Measurements from ENCODE around the gene OLFML3. TPM values are rescaled to one million over a fixed set of nuclear protein-coding genes. Genes with fewer than 3 reads are reported as not detected.

OLFML3 gene
- total and polyA plus RNA-seq, 2 donors (not counting 1 experiment from before 2014, with no cell fraction given) = 0.32 TPM; not detected in 1

GRCh38 chr1:114023377-114023776, 44.1 kb downstream of the OLFML3 start:
- peaks cover 9% of the 10 kb centered on the region for H3K27me3 Mint-ChIP-seq
- H3K9me3 ChIP-seq (ENCODE audit: control extremely low read depth in 1 of 3, control insufficient read depth in 2 of 3, insufficient read depth in 1 of 3, low read length in 2 of 3) = peaks cover 0 to 7% (median 0%) of the 10 kb centered on the region in 3 donors
- no peak overlapping the region for H3K9ac ChIP-seq (ENCODE audit: low read length)
- ATAC-seq (ENCODE audit: low read depth) (no peak), DNase-seq (no peak)
- H3K4me1 Mint-ChIP-seq = no peaks in the 10 kb centered on the region
- no peak overlapping the region for H3K27ac ChIP-seq (ENCODE audit: low read length in 2 of 2)
- intact Hi-C loops (cut with micrococcal nuclease) = no loop called here
- H3K4me3 Mint-ChIP-seq = no peak overlapping the region
- H3K4me1 ChIP-seq (ENCODE audit: control insufficient read depth in 2 of 2, insufficient read depth in 2 of 2, low read length in 2 of 2) = no peaks in the 10 kb centered on the region
- no peaks in the 10 kb centered on the region for H3K27me3 ChIP-seq (replicated peaks in 1 of 4; ENCODE audit: control extremely low read depth in 1 of 4, control insufficient read depth in 3 of 4, insufficient read depth in 4 of 4, low read length in 3 of 4)
- H3K4me2 ChIP-seq (replicated peaks; ENCODE audit: low read depth, low read length, poor library complexity, severe bottlenecking) = no peak overlapping the region
- no peaks in the 10 kb centered on the region for H3K79me2 ChIP-seq (ENCODE audit: control insufficient read depth, insufficient read depth, low read length)
- H2AFZ ChIP-seq (ENCODE audit: insufficient read depth, low read depth, low read length, poor library complexity, severe bottlenecking) = no peak overlapping the region
- no peak overlapping the region for H3K4me3 ChIP-seq (ENCODE audit: control extremely low read depth in 1 of 5, extremely low read depth in 1 of 5, insufficient read depth in 1 of 5, low read depth in 2 of 5, low read length in 4 of 5)
- ChIA-PET POLR2A (no interaction called here), CTCF (no interaction called here)
- no peaks in the 10 kb centered on the region for H3K36me3 ChIP-seq (replicated peaks in 1 of 2; ENCODE audit: control extremely low read depth in 1 of 2, control insufficient read depth in 1 of 2, extremely low read depth in 1 of 2, insufficient read depth in 2 of 2, low read length in 1 of 2)
- TF ChIP-seq EZH2 (IDR thresholded peaks at IDR 0.05; ENCODE audit: borderline replicate concordance, insufficient read depth, low read depth, low read length, poor library complexity, severe bottlenecking) (no peak), CTCF (IDR thresholded peaks at IDR 0.05) (no peak)
- H4K20me1 ChIP-seq (ENCODE audit: control insufficient read depth, insufficient read depth, low read length, poor library complexity, severe bottlenecking) = no peaks in the 10 kb centered on the region
- whole genome bisulfite sequencing (ENCODE audit: insufficient coverage) = 94% methylated on average over 3 of the region's 6 CpGs
- no peak overlapping the region for H3K27ac Mint-ChIP-seq
- H3K9me3 Mint-ChIP-seq (ENCODE audit: insufficient read depth) = no peaks in the 10 kb centered on the region

- Mint-ChIP-seq H3K4me3 (no peak overlapping the region), H3K9me3 (ENCODE audit: insufficient read depth) (no peaks in the 10 kb centered on the region), H3K27me3 (peaks cover 9% of the 10 kb centered on the region), H3K4me1 (no peaks in the 10 kb centered on the region), H3K27ac (no peak overlapping the region)
- WGBS (ENCODE audit: insufficient coverage) = 100% methylated on average over 2 of the region's 6 CpGs
- DNase-seq = no peak
- TF ChIP-seq CTCF (IDR thresholded peaks at IDR 0.05) (no peak), EZH2 (IDR thresholded peaks at IDR 0.05; ENCODE audit: borderline replicate concordance, insufficient read depth, low read depth, low read length, poor library complexity, severe bottlenecking) (no peak)
- no peaks in the 10 kb centered on the region for H4K20me1 ChIP-seq (ENCODE audit: control insufficient read depth, insufficient read depth, low read length, poor library complexity, severe bottlenecking)
- no peaks in the 10 kb centered on the region for H3K36me3 ChIP-seq (replicated peaks in 1 of 2; ENCODE audit: control extremely low read depth in 1 of 2, control insufficient read depth in 1 of 2, extremely low read depth in 1 of 2, insufficient read depth in 2 of 2, low read length in 1 of 2)
- peaks cover 0 to 7% (median 0%) of the 10 kb centered on the region in 3 donors for H3K9me3 ChIP-seq (ENCODE audit: control extremely low read depth in 1 of 3, control insufficient read depth in 2 of 3, insufficient read depth in 1 of 3, low read length in 2 of 3)
- ChIA-PET POLR2A (no interaction called here), CTCF (no interaction called here)
- no peak overlapping the region for H3K4me2 ChIP-seq (replicated peaks; ENCODE audit: low read depth, low read length, poor library complexity, severe bottlenecking)
- no peaks in the 10 kb centered on the region for H3K4me1 ChIP-seq (ENCODE audit: control insufficient read depth in 2 of 2, insufficient read depth in 2 of 2, low read length in 2 of 2)
- no peak overlapping the region for H3K4me3 ChIP-seq (ENCODE audit: control extremely low read depth in 1 of 5, extremely low read depth in 1 of 5, insufficient read depth in 1 of 5, low read depth in 2 of 5, low read length in 4 of 5)
- no peaks in the 10 kb centered on the region for H3K79me2 ChIP-seq (ENCODE audit: control insufficient read depth, insufficient read depth, low read length)
- H2AFZ ChIP-seq (ENCODE audit: insufficient read depth, low read depth, low read length, poor library complexity, severe bottlenecking) = no peak overlapping the region
- intact Hi-C loops (cut with micrococcal nuclease) = no loop called here
- H3K27me3 ChIP-seq (replicated peaks in 1 of 4; ENCODE audit: control extremely low read depth in 1 of 4, control insufficient read depth in 3 of 4, insufficient read depth in 4 of 4, low read length in 3 of 4) = no peaks in the 10 kb centered on the region
- no peak for ATAC-seq (ENCODE audit: low read depth)
- no peak overlapping the region for H3K27ac ChIP-seq (ENCODE audit: low read length in 2 of 2)
- H3K9ac ChIP-seq (ENCODE audit: low read length) = no peak overlapping the region
These were observed 44.8 kb downstream of the OLFML3 start for GRCh38 chr1:114024049-114024448.

All from B cell (primary cell).